KOPT-K1 (cell line): Measurements from ENCODE around the gene SRGN.

ENCODE experiments used
- H3K27ac ChIP-seq: fragments of 200-600 bp; sonication (generic); 2 replicates; pipeline ENCODE4 v1.5.1; 2016; ENCODE audit warnings: antibody characterized with exemption, mild to moderate bottlenecking, low read depth, low read length; ENCODE audit not compliant: poor library complexity, severe bottlenecking
- H3K36me3 ChIP-seq: fragments of 200-600 bp; sonication (generic); 2 replicates; pipeline ENCODE4 v1.5.1; 2017; ENCODE audit warnings: antibody characterized with exemption, mild to moderate bottlenecking, low read length, moderate library complexity; ENCODE audit not compliant: insufficient read depth
- H3K9me3 ChIP-seq: fragments of 200-600 bp; sonication (generic); 2 replicates; pipeline ENCODE4 v1.5.1; 2017; ENCODE audit warnings: antibody characterized with exemption, low read length, mild to moderate bottlenecking; ENCODE audit not compliant: insufficient read depth, poor library complexity, severe bottlenecking

The SRGN gene

GRCh38 chr10:69056129-69056528 lies 31.8 kb upstream of the SRGN start:
- H3K27ac ChIP-seq, result no peak overlapping the region
- H3K9me3 ChIP-seq, result no peaks in the 10 kb centered on the region
- H3K36me3 ChIP-seq, result no peaks in the 10 kb centered on the region

- H3K27ac ChIP-seq, result no peak overlapping the region
- H3K36me3 ChIP-seq, result no peaks in the 10 kb centered on the region
- no peaks in the 10 kb centered on the region for H3K9me3 ChIP-seq
Observed at GRCh38 chr10:69056536-69057260, 31.2 kb upstream of the SRGN start.

- Histone ChIP-seq H3K9me3 (no peaks in the 10 kb centered on the region), H3K27ac (no peak overlapping the region), H3K36me3 (no peaks in the 10 kb centered on the region)
Observed at GRCh38 chr10:69057261-69057950, 30.5 kb upstream of the SRGN start.

- Histone ChIP-seq H3K36me3 (no peaks in the 10 kb centered on the region), H3K9me3 (no peaks in the 10 kb centered on the region), H3K27ac (no peak overlapping the region)
Observed at GRCh38 chr10:69057951-69058297, 30.0 kb upstream of the SRGN start.

- no peaks in the 10 kb centered on the region for H3K9me3 ChIP-seq
- no peak overlapping the region for H3K27ac ChIP-seq
- H3K36me3 ChIP-seq, result no peaks in the 10 kb centered on the region
Observed at GRCh38 chr10:69060127-69060798, 27.6 kb upstream of the SRGN start.

GRCh38 chr10:69061305-69062161 lies 26.4 kb upstream of the SRGN start:
- H3K9me3 ChIP-seq, result no peaks in the 10 kb centered on the region
- no peaks in the 10 kb centered on the region for H3K36me3 ChIP-seq
- H3K27ac ChIP-seq, result no peak overlapping the region

- Histone ChIP-seq H3K9me3 (no peaks in the 10 kb centered on the region), H3K36me3 (no peaks in the 10 kb centered on the region), H3K27ac (no peak overlapping the region)
Observed at GRCh38 chr10:69062901-69063300, 25.0 kb upstream of the SRGN start.

- Histone ChIP-seq H3K27ac (no peak overlapping the region), H3K36me3 (no peaks in the 10 kb centered on the region), H3K9me3 (no peaks in the 10 kb centered on the region)
Observed at GRCh38 chr10:69064762-69065328, 23.1 kb upstream of the SRGN start.

- Histone ChIP-seq H3K9me3 (no peaks in the 10 kb centered on the region), H3K27ac (no peak overlapping the region), H3K36me3 (no peaks in the 10 kb centered on the region)
Observed at GRCh38 chr10:69065406-69066361, 22.2 kb upstream of the SRGN start.

GRCh38 chr10:69067189-69067588 lies 20.7 kb upstream of the SRGN start:
- Histone ChIP-seq H3K9me3 (no peaks in the 10 kb centered on the region), H3K36me3 (no peaks in the 10 kb centered on the region), H3K27ac (no peak overlapping the region)

GRCh38 chr10:69068549-69068948 lies 19.4 kb upstream of the SRGN start:
- H3K27ac ChIP-seq, result no peak overlapping the region
- no peaks in the 10 kb centered on the region for H3K9me3 ChIP-seq
- no peaks in the 10 kb centered on the region for H3K36me3 ChIP-seq

- H3K36me3 ChIP-seq, result no peaks in the 10 kb centered on the region
- no peaks in the 10 kb centered on the region for H3K9me3 ChIP-seq
- H3K27ac ChIP-seq, result no peak overlapping the region
Observed at GRCh38 chr10:69069090-69070042, 18.5 kb upstream of the SRGN start.

- Histone ChIP-seq H3K27ac (no peak overlapping the region), H3K9me3 (no peaks in the 10 kb centered on the region), H3K36me3 (no peaks in the 10 kb centered on the region)
Observed at GRCh38 chr10:69070951-69071350, 17.0 kb upstream of the SRGN start.
